Measurements from ENCODE around the gene OSER1. TPM values are rescaled to one million over a fixed set of nuclear protein-coding genes. Genes with fewer than 3 reads are reported as not detected.

OSER1 gene
- total RNA-seq, 4 donors from 2014 or later = 16.1 to 62.2 (median 25.0) TPM

- H3K4me1 ChIP-seq = peaks cover 12 to 87% (median 48%) of the 10 kb centered on the region in 3 donors
- H3K36me3 ChIP-seq = peaks cover 0 to 32% (median 0%) of the 10 kb centered on the region in 3 donors
- 28 to 33% methylated on average over 3 of the region's 3 CpGs for WGBS, 2 donors
- H3K9me3 ChIP-seq = no peaks in the 10 kb centered on the region
- H3K27me3 ChIP-seq = no peaks in the 10 kb centered on the region
- TF ChIP-seq CTCF (IDR thresholded peaks at IDR 0.05) = no peak
- no peak for TF ChIP-seq POLR2A (IDR thresholded peaks at IDR 0.05)
- peak overlapping the region in 3 of 4 donors; percentile 16 to 100 (median 100) for H3K27ac ChIP-seq
- intact Hi-C loops (cut with DNase I) = no loop called here
- DNase-seq = no peak
- no peak overlapping the region for H3K4me3 ChIP-seq
These were observed 3.3 kb downstream of the OSER1 start for GRCh38 chr20:44207126-44207723.

GRCh38 chr20:44206132-44206531, 4.4 kb downstream of the OSER1 start:
- Histone ChIP-seq H3K27me3 (no peaks in the 10 kb centered on the region), H3K9me3 (no peaks in the 10 kb centered on the region), H3K4me3 (no peak overlapping the region), H3K27ac (peak overlapping the region in 2 of 4 donors; percentile 100), H3K4me1 (peaks cover 12 to 87% (median 41%) of the 10 kb centered on the region in 3 donors), H3K36me3 (peaks cover 3 to 43% (median 6%) of the 10 kb centered on the region in 3 donors)
- TF ChIP-seq POLR2A (IDR thresholded peaks at IDR 0.05) = no peak
- TF ChIP-seq CTCF (IDR thresholded peaks at IDR 0.05) = no peak
- intact Hi-C loops (cut with DNase I) = no loop called here
- no peak for DNase-seq

GRCh38 chr20:44204832-44205215, 5.7 kb downstream of the OSER1 start:
- no peak for DNase-seq
- no peak overlapping the region for H3K4me3 ChIP-seq
- no peaks in the 10 kb centered on the region for H3K27me3 ChIP-seq
- H3K36me3 ChIP-seq = peaks cover 8 to 56% (median 11%) of the 10 kb centered on the region in 3 donors
- H3K4me1 ChIP-seq = peaks cover 12 to 91% (median 41%) of the 10 kb centered on the region in 3 donors
- TF ChIP-seq CTCF (IDR thresholded peaks at IDR 0.05) (no peak), POLR2A (IDR thresholded peaks at IDR 0.05) (no peak)
- WGBS, 2 donors = 41 to 72% methylated on average over 10 of the region's 10 CpGs
- intact Hi-C loops (cut with DNase I) = no loop called here
- peak overlapping the region; percentile 64 to 100 (median 86) for H3K27ac ChIP-seq
- no peaks in the 10 kb centered on the region for H3K9me3 ChIP-seq

GRCh38 chr20:44204156-44204831, 6.3 kb downstream of the OSER1 start:
- no peak for DNase-seq
- H3K9me3 ChIP-seq = no peaks in the 10 kb centered on the region
- no peak overlapping the region for H3K4me3 ChIP-seq
- 38 to 46% methylated on average over 4 of the region's 4 CpGs for WGBS, 2 donors
- peaks cover 11 to 86% (median 39%) of the 10 kb centered on the region in 3 donors for H3K4me1 ChIP-seq
- peak overlapping the region; percentile 64 to 100 (median 86) for H3K27ac ChIP-seq
- H3K27me3 ChIP-seq = no peaks in the 10 kb centered on the region
- TF ChIP-seq CTCF (IDR thresholded peaks at IDR 0.05) (no peak), POLR2A (IDR thresholded peaks at IDR 0.05) (no peak)
- intact Hi-C loops (cut with DNase I) = no loop called here
- peaks cover 8 to 62% (median 12%) of the 10 kb centered on the region in 3 donors for H3K36me3 ChIP-seq

GRCh38 chr20:44203161-44203560, 7.4 kb downstream of the OSER1 start:
- intact Hi-C loops (cut with DNase I) = no loop called here
- H3K36me3 ChIP-seq = peaks cover 8 to 73% (median 12%) of the 10 kb centered on the region in 3 donors
- peaks cover 5 to 75% (median 28%) of the 10 kb centered on the region in 3 donors for H3K4me1 ChIP-seq
- no peak overlapping the region for H3K4me3 ChIP-seq
- no peaks in the 10 kb centered on the region for H3K9me3 ChIP-seq
- H3K27me3 ChIP-seq = no peaks in the 10 kb centered on the region
- DNase-seq = no peak
- peak overlapping the region in 3 of 4 donors; percentile 59 to 100 (median 100) for H3K27ac ChIP-seq
- TF ChIP-seq CTCF (IDR thresholded peaks at IDR 0.05) (no peak), POLR2A (IDR thresholded peaks at IDR 0.05) (no peak)
- WGBS, 2 donors = 85 to 88% methylated on average over 2 of the region's 2 CpGs
